Ovary (tissue), 3 donors: ENCODE measurements around the gene DENND1A.
"Not testable (repeated sequence)": the region's sequence is repeated elsewhere in the genome, so short reads cannot be mapped to it uniquely, and the experiment has no call there.

Source experiments
- EP300 ChIP-seq: sonication (generic); formaldehyde crosslinking; IDR thresholded peaks from one replicate; pipeline ENCODE4 v1.6.1; 2017; ENCODE audit warnings: antibody characterized with exemption
- POLR2A ChIP-seq: fragments of 450-650 bp; IDR thresholded peaks from one replicate; pipeline ENCODE4 v1.6.1; 2017; ENCODE audit warnings: antibody characterized with exemption, mild to moderate bottlenecking, moderate library complexity
- TF ChIP-seq, protein P1 (sequence below), 3 donors: fragments of 450-650 bp in 2 of 3; fragments of 200-600 bp in 1 of 3; IDR thresholded peaks; one replicate each; pipeline versions ENCODE4 v1.5.1 to v1.8.0; 2016 to 2022; ENCODE audit warnings: antibody characterized with exemption in 3 of 3, mild to moderate bottlenecking in 1 of 3
- donor health status: DM: no; HTN: no; CAD: no.

DNA sequence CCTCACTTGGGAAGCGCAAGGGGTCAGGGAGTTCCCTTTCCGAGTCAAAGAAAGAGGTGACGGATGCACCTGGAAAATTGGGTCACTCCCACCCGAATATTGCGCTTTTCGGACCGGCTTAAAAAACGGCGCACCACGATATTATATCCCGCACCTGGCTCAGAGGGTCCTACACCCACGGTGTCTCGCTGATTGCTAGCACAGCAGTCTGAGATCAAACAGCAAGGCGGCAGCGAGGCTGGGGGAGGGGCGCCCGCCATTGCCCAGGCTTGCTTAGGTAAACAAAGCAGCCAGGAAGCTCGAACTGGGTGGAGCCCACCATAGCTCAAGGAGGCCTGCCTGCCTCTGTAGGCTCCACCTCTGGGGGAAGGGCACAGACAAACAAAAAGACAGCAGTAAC is 26.4 kb downstream of the DENND1A start:
- TF ChIP-seq EP300, POLR2A: not testable (repeated sequence)
- TF ChIP-seq, protein P1, sequence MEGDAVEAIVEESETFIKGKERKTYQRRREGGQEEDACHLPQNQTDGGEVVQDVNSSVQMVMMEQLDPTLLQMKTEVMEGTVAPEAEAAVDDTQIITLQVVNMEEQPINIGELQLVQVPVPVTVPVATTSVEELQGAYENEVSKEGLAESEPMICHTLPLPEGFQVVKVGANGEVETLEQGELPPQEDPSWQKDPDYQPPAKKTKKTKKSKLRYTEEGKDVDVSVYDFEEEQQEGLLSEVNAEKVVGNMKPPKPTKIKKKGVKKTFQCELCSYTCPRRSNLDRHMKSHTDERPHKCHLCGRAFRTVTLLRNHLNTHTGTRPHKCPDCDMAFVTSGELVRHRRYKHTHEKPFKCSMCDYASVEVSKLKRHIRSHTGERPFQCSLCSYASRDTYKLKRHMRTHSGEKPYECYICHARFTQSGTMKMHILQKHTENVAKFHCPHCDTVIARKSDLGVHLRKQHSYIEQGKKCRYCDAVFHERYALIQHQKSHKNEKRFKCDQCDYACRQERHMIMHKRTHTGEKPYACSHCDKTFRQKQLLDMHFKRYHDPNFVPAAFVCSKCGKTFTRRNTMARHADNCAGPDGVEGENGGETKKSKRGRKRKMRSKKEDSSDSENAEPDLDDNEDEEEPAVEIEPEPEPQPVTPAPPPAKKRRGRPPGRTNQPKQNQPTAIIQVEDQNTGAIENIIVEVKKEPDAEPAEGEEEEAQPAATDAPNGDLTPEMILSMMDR (IDR thresholded peaks at IDR 0.05), result not testable (repeated sequence)
